Activated naive CD8-positive, alpha-beta T cell treated with anti-CD3 and anti-CD28 coated beads, Interleukin-2, amount 50 U/mL, for 16 hours (primary cell): ENCODE measurements around the gene PCAT7.
"Not testable (repeated sequence)": the region's sequence is repeated elsewhere in the genome, so short reads cannot be mapped to it uniquely, and the experiment has no call there.

Experiments used
- DNase-seq: peaks from one replicate; pipeline ENCODE4 v3.0.0-alpha.2; 2020; ENCODE audit warnings: low read depth, low spot score

PCAT7 gene

GRCh38 chr9:94554439-94555331, at the start of gene PCAT7:
Gene PCAT7 (plus strand): TSS chr9:94555083.
- DNase-seq, result no peak

GRCh38 chr9:94506370-94506769, 48.5 kb upstream of the PCAT7 start:
- not testable (repeated sequence) for DNase-seq

DNA sequence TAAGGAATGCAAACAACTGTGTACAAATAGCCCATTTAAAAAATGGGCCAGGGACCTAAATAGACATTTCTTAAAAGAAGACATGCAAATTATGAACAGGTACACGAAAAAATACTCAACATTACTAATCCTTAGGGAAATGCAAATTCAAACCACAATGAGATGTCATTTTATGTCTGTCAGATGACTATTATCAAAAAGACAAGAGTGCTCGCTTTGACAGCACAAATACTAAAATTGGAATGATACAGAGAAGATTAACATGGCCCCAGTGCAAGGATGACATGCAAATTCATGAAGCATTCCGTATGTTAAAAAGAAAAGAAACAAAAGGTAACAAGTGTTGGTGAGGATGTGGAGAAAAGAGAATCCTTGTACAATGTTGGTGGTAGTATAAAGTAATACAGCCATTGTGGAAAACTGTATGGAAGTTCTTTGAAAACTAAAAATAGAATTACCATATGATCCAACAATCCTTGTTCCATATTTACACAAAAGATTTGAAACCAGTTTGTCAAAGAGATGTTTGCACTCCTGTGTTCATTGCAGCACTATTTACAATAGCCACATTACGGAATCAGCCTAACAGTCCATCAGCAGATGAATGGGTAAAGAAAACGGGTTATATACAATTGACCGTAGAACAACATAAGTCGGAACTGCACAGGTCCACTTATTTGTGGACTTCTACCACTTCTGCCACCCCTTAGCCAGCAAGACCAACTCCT, 47.2 kb upstream of the PCAT7 start:
- DNase-seq, result no peak

GRCh38 chr9:94511134-94511954, 43.5 kb upstream of the PCAT7 start:
- DNase-seq, result no peak

- DNase-seq, result no peak
These were observed 43.0 kb upstream of the PCAT7 start for GRCh38 chr9:94511955-94512265.

DNA sequence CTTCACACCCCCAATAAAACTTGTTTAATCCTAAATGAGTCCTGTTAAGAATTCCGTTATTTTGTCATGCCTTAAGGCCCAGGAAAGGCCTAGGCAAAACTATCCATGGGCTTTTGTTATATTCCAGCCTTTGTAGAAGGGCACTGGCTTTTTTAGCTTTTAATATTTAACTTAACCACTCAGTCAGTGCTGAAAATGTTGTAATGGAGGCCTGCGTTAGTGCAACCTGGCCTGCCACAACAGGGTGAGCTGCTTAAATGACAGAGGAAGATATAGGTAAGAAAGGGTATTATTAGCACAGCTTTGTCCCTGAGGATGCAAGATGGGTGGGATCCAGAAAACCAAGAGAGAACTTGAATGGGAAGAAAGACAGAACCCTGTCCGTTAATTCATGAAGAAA, 40.2 kb upstream of the PCAT7 start:
- DNase-seq, result no peak

GRCh38 chr9:94517254-94517653, 37.6 kb upstream of the PCAT7 start:
- DNase-seq, result no peak

DNA sequence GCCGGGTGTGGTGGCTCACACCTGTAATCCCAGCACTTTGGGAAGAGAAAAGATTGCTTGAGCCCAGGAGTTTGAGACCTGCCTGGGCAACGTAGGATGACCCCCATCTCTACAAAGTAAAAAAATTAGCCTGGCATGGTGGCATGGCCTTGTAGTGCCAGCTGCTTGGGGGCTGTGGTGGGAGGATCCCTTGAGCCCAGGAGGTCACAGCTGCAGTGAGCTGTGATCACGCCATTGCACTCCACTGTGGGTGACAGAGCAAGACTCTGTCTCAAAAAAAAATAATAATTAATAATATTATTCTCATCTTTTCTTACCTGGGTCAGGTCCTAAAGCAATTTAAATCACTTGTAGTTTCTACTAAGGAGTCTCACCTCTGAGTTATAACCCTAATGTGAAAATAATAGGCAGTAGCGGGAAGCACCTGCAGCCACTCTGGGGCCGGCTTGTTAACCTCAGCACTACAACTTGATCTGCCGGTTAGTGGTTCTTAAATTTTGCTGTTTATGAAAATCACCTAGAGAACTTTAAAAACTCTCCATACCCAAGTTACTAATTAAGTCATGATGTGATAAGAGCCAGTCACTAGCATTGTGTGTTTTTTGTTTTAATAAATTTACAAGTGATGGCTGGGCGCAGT, 29.4 kb upstream of the PCAT7 start:
- DNase-seq, result no peak

DNA sequence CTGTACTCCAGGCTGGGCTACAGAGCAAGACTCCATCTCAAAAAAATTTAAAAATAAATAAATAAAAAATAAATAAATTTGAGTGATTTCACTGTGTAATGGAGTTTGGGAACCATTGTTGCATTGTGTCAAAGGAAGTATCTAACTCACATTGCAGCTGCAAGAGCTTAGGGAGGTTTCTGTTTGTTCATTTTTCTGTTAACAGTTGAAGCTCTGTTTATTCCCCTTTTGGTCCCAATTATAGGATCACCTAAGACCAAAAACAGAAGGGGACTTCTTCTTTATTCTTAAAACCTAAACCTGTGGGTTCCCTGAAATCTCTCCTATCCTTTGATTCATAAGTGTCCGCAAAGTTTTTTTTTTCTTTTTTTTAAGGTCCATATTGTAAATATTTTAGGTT, 28.6 kb upstream of the PCAT7 start:
- DNase-seq, result no peak

GRCh38 chr9:94526951-94527350, 27.9 kb upstream of the PCAT7 start:
- no peak for DNase-seq

- no peak for DNase-seq
These were observed 26.0 kb upstream of the PCAT7 start for GRCh38 chr9:94528886-94529285.

DNA sequence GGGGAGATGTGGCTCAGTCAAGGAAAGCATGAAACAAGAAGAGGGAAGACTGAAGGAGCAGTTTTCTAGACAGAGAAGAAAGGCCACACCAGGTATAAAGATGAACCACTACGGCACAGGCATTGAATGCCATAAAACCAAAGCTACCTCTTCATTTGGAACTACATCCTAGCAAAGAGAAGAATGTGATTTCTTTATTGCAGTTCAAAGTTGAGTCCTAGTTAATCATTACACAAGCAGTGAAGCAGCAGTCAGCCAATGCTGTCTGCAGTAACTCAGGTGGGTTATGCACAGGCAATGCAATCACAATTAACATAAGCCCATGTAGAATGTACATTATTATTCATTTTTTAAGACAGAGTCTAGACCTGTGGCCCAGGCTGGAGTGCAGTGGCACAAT, 21.7 kb upstream of the PCAT7 start:
- no peak for DNase-seq

- no peak for DNase-seq
These were observed 21.3 kb upstream of the PCAT7 start for GRCh38 chr9:94533601-94534000.

DNA sequence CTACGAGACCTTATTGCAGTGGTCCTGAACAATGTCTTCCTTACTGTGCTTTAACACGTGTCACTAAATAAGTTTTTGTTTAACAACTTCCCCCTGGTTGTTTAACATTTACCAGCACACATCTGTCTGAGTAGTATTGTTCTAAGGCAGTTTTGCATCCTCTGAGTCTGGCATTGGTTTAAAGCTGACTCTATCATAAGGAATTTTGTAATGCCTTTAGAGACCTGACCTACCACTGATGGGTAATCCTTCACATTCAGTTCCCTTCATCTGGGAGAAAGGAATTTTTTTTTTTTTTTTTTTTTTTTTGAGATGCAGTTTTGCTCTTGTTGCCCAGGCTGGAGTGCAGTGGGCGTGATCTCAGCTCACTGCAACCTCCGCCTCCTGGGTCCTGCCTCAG, 20.0 kb upstream of the PCAT7 start:
- DNase-seq, result no peak

DNA sequence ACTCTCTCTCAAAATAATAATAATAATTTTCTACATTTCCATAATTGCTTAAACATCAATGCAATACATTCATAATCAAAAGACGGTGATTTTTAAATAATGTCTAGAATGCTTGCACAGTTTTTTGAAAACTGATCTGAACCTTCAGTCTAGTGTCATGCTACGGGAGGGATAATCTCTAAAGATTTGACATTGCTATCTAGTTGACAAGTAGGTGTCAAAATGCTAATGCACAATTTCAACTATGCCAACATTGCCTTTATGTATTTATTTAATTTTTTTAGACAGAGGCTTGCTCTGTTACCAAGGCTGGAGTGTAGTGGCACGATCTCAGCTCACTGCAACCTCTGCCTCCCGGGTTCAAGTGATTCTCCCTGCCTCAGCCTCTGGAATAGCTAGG, 16.0 kb upstream of the PCAT7 start:
- no peak for DNase-seq

DNA sequence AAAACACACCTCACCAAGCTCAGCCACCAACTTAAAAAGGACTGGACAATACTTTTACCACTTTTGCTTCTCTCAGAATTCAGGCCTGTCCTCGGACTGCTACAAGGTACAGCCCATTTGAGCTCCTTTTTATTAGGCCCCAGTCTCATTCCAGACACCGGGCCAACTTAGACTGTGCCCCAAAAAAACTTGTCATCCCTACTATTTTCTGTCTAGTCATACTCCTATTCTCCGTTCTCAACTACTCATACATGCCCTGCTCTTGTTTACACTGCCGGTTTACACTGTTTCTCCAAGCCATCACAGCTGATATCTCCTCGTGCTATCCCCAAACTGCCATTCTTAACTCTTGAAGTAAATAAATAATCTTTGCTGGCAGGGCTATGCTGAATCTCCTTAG, 10.5 kb upstream of the PCAT7 start:
- not testable (repeated sequence) for DNase-seq

GRCh38 chr9:94545940-94546339, 8.9 kb upstream of the PCAT7 start:
- DNase-seq, result no peak

GRCh38 chr9:94553029-94553938, 1.6 kb upstream of the PCAT7 start:
- DNase-seq, result no peak

DNA sequence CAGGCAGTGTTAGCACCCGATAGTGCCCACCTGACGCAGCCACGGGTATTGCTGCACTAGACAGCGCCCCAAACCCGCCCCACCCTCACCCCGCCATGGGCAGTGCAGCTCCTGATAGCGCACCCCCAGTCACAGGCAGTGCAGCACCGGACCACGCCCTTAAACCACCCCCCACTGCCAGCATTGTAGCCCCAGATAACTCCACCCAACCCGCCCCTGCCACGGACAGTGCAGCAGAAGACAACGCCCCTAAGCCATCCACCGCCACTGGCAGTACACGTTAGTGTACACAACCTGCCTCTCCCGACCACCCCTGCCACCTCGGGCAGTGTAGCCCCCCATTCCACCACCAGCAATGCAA, 825 bp upstream of the PCAT7 start:
- DNase-seq, result no peak

DNA sequence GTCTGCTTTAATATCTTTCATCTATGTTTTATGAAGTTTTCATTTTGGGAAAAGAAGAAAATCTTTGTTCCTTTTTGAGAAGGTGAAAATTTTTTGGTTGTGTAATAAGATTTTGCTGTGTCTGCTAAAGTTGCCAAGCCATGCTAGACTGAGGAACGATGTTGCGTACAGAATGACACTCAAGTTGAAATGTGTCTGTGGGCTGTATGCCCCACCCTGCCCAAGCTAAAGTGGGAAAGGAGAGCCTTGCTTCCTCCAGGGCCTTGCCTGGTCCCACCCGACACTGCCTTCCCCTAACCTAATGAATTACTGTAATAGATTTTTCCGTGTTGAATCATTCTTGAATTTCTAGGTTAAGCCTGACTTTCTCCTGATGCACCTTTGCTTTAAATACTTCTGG, 2.5 kb downstream of the PCAT7 start:
- no peak for DNase-seq

- DNase-seq, result no peak
These were observed 5.4 kb downstream of the PCAT7 start for GRCh38 chr9:94560237-94560636.
